Mucosa of gallbladder (tissue), 1 donor: ENCODE data around the gene ITGAX. TPM values are rescaled to one million over a fixed set of nuclear protein-coding genes. Genes with fewer than 3 reads are reported as not detected.
"Not testable (repeated sequence)": the region's sequence is repeated elsewhere in the genome, so short reads cannot be mapped to it uniquely, and the experiment has no call there.

Source experiments
- DNase-seq: peaks from one replicate; pipeline ENCODE4 v3.0.0-alpha.2; 2020; ENCODE audit warnings: low spot score
- total RNA-seq: library from RNA; stranded (reverse); gene quantifications from one replicate; pipeline ENCODE4 v1.2.1, GENCODE V29; 2021
- donor health status: DM: no; HTN: no; CAD: no.

The ITGAX gene
- total RNA-seq, result 16.1 TPM

DNA sequence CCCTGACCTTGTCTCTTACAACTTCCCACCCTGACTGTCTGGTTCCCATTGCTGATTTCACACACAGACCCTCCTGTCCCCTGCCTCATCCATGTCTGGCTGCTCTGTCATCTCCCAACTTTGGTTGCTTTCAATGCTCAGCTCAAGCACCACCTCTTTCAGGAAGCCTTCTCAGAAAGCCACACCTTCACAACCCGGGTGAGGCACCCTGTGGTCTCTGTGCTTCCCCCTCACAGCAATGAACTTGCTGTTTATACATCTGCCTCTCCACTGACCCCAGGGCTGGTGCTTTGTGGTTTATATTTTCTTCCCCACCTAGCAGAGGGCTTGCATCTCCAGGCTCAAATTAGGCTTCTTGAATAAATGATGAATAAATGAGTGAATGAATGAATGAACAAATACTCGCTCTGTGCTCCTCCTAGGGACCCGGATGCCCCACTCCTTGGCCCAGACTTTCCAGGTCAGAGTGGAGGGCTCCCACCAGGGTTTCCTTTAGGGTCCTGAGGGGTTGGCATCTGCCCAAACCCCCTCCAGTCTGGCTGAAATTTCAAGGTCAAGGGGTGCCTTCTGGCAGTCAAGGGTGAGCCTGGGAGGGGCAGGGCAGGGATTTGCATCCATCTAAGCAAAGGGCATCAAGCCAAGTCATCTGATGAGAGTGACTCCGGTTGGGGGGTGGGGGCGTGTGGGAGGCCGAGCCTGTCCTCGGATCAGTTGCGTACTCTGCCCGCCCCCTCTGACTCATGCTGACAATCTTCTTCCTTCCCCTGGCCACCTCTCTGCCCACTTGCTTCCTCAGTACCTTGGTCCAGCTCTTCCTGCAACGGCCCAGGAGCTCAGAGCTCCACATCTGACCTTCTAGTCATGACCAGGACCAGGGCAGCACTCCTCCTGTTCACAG, at the start of gene ITGAX:
TSS of gene ITGAX (plus strand) at position 783 of the 898 bp plus-strand sequence. CDS start at position 862, 79 bp downstream.
- peak; percentile 61 for DNase-seq

DNA sequence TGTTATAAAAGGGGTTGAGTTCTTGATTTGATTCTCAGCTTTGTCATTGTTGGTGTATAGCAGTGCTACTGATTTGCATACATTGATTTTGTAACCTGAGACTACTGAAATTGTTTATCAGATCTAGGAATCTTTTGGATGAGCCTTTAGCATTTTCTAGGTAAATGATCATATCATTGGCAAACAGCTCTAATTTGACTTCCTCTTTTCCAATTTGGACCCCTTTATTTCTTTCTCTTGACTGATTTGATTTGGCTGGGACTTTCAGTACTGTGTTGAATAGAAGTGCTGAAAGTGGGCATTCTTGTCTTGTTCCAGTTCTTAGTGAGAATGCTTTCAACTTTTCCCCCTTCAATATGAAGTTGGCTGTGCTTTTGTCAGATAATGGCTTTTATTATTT, 49.8 kb upstream of the ITGAX start:
- no peak for DNase-seq

DNA sequence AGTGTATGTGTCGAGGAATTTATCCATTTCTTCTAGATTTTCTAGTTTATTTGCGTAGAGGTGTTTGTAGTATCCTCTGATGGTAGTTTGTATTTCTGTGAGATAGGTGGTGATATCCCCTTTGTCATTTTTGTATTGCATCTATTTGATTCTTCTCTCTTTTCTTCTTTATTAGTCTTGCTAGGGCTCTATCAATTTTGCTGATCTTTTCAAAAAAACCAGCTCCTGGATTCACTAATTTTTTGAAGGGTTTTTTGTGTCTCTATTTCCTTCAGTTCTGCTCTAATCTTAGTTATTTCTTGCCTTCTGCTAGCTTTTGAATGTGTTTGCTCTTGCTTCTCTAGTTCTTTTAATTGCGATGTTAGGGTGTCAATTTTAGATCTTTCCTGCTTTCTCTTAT, 46.6 kb upstream of the ITGAX start:
- not testable (repeated sequence) for DNase-seq

DNA sequence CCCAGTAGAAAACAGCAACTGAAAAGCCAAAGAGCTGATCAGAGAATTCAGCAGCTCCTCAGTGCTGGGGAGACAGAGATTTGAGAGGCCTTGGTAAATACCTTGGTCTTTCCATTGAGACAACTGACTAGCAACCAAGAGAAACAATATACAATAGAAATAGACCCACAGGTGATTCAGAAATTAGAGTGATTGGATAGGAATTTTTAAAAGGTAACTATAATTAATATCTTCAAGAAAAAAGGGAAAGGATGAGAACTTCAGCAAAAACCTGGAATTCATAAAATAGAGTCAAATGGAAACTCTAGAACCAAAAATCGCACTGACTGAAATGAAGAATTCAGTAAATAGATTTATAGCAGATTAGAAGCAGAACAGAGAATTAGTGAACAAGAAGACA, 32.5 kb upstream of the ITGAX start:
- no peak for DNase-seq

DNA sequence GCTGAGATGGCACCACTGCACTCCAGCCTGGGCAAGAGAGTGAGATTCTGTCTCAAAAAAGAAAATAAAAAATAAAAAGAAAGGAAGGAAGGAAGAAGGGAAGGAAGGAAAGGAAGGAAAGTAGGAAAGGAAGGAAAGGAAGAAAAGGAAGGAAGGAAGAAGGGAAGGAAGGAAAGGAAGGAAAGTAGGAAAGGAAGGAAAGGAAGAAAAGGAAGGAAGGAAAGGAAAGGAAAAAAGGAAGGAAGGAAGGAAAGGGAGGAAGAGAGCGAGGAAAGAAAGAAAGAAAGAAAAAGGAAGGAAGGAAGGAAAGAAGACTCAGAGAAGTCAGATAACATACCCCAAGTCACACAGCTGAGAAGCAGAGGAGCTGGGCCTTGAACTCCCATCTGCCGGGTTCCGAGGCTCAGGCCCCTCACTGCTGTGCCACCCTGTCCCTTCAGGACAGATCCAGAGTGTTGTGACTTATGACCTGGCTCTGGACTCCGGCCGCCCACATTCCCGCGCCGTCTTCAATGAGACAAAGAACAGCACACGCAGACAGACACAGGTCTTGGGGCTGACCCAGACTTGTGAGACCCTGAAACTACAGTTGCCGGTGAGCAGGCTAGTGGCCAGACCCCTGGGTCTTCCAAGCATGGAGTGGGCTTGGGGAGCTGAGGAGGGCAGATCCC, 30.9 kb upstream of the ITGAX start:
- no peak for DNase-seq

DNA sequence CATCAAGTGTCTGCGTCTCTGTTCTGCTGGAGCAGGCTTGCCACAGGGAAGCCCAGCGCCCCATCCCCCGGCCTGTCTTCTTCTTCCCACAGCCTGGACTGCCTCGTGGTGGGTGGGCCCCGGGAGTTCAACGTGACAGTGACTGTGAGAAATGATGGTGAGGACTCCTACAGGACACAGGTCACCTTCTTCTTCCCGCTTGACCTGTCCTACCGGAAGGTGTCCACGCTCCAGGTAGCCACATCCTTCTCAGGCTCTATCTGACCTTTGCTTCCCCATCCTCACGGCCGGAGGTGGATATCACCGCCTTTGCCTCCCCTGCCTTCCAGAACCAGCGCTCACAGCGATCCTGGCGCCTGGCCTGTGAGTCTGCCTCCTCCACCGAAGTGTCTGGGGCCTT, 29.8 kb upstream of the ITGAX start:
- no peak for DNase-seq

DNA sequence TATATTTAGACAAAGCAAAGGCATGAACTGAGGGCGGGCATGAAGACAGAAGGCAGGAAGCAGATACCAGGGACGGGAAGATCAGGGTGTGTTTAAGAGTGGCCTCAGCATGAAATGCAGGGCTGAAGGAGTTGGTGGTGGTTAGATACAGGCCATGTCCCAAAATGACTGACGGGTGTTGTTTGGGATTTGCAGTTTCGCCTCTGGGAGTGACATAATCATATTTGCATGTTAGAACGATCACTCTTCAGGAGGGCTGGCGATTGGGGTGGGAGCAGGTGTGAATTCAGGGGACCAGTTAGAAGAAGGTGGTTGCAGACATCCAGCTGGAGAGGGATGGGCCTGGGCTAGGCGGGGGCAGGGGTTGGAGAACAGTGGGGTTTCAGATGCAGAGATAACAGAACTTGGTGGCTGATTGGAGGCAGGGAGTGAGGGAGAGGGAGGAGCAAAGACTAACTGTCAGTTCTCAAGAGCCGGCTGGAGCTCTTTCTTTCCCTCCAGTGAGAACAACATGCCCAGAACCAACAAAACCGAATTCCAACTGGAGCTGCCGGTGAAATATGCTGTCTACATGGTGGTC, 27.2 kb upstream of the ITGAX start:
- DNase-seq, result no peak

DNA sequence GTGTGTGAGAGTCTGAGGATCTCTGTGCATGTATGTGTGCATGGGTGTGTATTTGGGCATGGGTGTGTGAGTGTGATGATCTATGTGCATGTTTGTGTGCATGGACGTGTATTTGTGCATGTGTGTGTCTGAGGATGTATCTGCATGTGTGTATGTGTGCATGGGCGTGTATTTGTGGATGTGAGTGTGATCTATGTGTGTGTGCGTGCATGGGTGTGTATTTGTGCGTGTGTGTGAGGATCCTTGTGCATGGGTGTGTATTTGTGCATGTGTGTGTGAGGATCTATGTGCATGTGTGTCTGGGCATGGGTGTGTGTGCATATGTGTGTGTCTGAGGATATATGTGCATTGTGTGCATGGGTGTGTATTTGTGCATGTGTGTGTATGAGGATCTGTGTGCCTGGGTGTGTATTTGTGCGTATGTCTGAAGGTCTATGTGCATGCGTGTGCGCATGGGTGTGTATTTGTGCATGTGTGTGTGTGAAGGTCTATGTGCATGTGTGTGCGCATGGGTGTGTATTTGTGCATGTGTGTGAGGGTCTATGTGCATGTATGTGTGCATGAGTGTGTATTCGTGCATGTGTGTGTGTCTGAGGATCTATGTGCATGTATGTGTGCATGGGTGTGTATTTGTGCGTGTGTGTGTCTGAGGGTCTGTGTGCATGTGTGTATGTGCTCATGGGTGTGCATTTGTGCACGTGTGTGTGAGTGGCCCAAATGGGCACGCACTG, 26.5 kb upstream of the ITGAX start:
- DNase-seq, result no peak

DNA sequence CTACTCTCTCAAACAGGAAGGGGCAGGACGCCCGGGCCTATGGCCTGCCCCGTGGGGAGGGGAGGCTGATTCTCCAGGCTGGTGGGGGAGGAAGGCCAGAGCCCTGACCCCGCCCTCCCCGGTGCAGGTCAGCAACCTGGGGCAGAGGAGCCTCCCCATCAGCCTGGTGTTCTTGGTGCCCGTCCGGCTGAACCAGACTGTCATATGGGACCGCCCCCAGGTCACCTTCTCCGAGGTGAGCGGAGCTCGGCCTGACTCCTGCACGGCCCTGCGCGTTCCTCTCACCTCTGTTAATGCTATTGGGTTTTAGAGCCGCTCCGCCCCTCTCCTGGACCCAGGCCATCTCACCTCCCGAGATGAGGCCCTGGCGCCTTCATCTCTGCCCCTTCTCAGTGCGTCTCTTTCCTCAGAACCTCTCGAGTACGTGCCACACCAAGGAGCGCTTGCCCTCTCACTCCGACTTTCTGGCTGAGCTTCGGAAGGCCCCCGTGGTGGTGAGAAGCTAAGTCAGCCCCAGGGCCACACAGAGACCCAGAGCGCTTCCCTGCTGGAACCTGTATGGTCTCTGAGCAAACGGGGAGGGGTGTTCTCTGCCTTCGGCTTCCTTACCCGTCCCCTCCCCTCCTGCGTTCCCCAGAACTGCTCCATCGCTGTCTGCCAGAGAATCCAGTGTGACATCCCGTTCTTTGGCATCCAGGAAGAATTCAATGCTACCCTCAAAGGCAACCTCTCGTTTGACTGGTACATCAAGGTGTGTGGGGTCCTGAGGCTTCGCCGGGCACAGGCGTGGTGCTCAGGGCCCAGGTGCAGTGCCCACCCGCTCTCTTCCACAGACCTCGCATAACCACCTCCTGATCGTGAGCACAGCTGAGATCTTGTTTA, 25.1 kb upstream of the ITGAX start:
- DNase-seq, result no peak

DNA sequence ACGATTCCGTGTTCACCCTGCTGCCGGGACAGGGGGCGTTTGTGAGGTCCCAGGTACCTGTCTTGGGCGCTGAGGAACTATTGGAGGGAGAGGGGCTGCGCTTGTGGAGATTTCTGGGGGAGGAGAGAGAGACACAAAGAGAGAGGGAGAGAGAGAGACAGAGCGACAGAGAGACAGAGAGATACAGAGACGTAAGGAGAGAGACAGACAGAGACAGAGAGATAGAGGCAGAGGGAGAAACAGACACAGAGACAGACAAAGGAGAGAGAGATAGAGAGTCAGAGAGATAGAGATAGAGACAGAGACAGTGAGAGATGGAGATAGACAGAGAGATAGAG, 24.5 kb upstream of the ITGAX start:
- DNase-seq, result no peak

DNA sequence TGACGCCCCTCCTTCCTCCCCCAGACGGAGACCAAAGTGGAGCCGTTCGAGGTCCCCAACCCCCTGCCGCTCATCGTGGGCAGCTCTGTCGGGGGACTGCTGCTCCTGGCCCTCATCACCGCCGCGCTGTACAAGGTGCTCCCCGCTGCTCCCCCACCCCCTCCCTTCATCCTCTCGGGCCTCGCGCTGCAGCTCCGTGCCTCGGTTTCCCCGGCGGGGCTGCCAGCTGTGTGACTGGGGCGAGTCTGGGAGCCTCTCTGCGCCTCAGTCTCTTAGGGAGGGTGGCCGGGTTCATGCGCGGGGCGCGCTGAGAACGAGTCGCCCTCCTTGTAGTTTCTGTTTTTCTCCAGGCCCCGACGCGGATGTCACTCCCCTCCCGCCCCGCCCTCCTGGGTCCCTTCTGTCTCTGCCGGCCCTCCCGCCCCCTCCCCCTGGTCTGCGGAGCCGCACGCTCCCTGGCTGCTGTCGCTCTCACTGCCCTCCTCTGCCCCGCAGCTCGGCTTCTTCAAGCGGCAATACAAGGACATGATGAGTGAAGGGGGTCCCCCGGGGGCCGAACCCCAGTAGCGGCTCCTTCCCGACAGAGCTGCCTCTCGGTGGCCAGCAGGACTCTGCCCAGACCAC, 23.7 kb upstream of the ITGAX start:
- no peak for DNase-seq

DNA sequence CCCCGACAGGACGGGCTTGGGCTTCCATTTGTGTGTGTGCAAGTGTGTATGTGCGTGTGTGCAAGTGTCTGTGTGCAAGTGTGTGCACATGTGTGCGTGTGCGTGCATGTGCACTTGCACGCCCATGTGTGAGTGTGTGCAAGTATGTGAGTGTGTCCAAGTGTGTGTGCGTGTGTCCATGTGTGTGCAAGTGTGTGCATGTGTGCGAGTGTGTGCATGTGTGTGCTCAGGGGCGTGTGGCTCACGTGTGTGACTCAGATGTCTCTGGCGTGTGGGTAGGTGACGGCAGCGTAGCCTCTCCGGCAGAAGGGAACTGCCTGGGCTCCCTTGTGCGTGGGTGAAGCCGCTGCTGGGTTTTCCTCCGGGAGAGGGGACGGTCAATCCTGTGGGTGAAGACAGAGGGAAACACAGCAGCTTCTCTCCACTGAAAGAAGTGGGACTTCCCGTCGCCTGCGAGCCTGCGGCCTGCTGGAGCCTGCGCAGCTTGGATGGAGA, 23.1 kb upstream of the ITGAX start:
- no peak for DNase-seq

DNA sequence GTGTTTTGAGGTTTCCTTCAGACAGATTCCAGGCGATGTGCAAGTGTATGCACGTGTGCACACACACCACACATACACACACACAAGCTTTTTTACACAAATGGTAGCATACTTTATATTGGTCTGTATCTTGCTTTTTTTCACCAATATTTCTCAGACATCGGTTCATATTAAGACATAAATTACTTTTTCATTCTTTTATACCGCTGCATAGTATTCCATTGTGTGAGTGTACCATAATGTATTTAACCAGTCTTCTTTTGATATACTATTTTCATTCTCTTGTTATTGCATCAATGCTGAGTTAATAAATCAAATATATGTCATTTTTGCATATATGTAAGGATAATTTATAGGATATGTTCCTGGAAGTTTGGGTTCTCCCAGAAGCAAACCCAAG, 22.4 kb upstream of the ITGAX start:
- DNase-seq, result no peak

DNA sequence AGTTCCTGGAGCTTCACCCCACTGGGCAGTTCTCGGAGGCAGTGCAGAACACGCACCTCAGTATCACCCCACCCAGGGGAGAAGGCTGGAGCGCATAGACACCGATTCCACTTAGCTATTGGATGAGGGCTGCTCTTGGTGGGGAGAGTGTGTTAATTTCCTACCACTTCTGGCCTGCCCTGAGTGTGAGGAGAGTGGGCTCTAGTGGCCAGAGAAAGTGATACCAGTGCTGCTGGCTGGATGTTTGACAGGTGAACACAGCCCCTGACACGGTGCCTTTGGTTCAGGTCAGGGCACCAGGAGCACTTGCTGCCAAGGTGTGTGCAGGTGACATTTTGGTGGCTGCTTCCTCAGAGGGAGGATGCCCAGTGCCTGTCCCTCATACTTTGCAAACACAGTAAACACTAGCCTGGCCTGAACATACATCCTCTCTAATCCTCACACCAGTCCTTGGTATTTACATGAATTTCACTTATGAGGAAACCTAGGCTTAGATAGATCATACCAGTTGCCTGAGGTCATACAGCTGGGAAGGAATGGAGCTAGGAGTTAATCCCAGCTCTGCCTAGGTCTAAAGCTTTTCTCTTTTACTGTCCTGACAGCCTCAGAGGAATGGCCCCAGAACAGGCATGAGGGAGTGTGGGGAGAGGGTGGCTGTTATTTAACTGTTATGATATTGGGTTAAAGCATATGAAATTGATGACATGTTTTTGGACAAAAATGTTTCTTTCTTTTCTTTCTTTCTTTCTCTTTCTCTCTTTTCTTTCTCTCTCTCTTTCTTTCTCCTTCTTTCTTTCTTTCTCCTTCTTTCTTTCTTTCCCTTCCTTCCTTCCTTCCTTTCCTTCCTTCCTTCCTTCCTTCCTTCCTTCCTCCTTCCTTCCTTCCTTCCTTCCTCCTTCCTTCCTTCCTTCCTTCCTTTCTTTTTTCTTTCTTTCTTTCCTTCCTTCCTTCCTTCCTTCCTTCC, 21.0 kb upstream of the ITGAX start:
- DNase-seq, result no peak

DNA sequence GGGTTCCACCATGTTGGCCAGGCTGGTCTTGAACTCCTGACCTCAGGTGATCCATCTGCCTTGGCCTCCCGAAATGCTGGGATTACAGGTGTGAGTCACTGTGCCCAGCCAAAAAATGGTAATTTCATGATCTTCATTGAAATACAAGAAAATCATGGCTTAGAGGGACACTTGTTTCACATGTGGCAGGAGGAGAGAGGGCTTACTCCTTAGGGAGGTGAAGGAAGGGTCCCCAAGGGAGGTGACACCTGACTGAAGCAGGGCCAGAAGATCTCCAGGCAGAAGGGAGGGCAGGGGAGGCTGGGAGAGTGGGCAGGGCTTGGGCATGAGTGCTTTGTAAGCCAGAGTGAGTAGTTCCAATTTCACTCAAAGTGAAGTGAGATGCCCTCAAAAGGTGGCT, 20.0 kb upstream of the ITGAX start:
- DNase-seq, result no peak

DNA sequence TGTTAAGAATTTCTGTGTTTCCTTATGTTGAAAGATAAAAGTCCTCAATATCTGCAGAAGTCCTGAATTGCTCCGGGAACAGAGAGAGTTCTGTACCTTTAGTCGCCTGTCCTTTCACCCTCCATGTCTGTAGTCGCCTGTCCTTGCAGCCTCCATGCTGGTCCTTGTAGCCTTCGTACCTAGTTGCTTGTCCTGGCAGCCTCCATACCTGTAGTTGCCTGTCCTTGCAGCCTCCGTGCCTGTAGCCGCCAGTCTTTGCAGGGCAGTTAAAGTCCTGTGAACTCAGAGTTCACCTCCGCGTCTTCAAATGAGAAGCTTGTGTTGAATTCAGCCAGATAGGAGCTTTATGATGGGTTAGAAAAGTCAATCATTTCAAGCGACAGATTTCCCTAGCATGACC, 19.5 kb upstream of the ITGAX start:
- no peak for DNase-seq

DNA sequence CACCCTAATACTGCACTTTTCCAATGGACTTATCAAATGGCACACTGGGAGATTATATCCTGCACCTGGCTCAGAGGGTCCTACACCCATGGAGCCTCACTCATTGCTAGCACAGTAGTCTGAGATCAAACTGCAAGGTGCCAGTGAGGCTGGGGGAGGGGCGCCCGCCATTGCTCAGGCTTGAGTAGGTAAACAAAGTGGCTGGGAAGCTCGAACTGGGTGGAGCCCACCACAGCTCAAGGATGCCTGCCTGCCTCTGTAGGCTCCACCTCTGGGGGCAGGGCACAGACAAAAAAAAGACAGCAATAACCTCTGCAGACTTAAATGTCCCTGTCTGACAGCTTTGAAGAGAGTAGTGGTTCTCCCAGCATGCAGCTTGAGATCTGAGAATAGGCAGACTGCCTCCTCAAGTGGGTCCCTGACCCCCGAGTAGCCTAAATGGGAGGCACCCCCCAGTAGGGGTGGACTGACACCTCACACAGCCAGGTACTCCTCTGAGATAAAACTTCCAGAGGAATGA, 16.8 kb upstream of the ITGAX start:
- DNase-seq, result not testable (repeated sequence)

DNA sequence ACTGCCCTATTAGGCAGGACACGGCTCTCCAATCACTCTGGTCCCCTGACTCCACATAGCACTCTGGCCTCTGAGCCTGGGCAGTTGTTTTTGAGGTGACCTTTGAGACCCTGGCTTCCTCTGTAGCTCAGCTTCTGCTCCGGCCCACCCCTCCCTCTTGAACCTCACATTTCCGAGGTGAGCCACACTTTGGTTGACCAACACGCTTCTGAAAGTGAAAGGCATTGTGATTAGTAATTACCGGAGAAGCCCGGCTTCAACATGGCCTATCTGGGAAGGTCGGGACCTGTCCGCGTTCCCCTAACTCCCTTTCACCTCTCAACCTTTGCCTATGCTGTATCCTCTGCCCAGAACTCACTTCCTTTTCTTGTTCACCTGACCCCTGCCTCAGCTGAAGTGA, 10.3 kb upstream of the ITGAX start:
- no peak for DNase-seq

DNA sequence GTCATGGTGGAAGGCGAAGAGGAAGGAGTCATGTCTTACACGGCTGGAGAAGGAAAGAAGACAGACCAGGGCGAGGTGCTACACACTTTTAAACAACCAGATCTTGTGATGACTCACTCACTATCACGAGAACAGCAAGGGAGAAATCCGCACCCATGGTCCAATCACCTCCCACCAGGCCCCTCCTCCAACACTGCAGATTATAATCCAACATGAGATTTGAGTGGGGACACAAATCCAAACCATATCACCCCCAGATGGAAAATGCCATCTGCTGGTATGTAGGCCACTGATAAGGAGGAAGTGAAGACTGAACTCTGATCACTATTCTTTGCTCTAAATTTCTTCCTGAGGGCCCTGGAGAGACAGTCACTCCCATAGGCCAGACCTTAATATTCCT, 7.5 kb upstream of the ITGAX start:
- DNase-seq, result no peak
